GM21526 (cell line): Measurements from ENCODE around the gene GLIS2.
A peak's percentile ranks its signal among the peaks of the same experiment; 100 is the strongest.

Source experiments
- ATAC-seq: cut with Tn5 transposase; IDR thresholded peaks from one replicate; pipeline ENCODE4 v1.9.1; 2021; ENCODE audit warnings: moderate library complexity; ENCODE audit not compliant: unreplicated experiment, low FRiP score

Gene GLIS2

DNA sequence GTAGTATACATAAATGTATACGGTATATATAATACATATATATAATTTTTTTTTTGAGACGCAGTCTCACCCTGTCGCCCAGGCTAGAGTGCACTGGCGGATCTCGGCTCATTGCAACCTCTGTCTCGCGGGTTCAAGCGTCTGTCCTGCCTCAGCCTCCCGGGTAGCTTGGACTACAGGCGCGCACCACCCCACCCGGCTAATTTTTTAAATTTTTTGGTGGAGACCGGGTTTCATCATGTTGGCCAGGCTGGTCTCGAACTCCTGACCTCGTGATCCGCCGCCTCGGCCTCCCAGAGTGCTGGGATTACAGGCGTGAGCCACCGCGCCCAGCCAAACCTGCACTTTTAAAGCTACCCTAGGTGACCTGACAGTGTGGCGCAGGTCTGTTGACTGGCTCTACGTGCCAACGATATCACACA, 34.5 kb downstream of the GLIS2 start:
- no peak for ATAC-seq

DNA sequence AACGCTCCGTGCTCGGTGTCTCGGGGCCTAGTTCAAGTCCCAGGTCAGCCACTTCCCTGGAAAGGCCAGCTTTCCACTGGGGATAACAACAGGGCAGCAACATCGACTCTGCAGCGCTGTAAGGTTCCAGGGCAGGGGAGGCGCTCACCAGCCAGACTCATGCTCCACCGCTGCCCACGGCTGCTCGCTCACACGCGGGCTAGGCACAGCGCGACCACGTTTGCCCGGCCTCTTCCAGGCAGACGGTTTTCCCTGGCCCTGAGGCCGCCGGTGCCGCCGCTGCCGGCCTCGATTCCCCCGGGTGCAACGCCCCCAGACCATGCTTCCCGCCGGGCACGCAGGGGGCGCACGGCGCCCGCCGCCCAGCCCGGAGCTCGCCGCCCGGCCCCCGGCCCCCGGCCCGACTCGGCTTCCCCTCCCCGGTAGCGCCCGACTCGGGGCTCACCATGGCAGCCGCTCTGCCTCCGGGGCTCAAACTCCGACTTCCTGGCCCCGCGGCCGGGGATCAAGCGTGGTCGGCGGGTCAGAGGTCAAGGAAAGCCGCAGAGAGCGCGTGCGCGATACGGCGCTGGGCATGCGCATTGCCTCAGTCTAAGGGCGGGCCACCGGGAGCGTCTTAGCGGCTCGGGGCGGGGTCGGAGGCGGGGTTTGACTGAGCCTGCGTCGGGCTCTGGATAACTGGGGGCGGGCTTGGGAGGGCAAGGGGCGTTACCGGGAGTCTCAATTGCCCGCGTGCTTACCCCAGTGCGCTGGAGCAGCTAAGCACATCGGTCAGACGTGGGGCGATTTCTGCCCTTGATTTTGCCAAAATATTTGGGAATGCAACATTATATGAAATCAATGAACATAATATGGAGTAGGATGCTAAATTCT, 35.2 kb downstream of the GLIS2 start, which contains the start of gene PAM16:
PAM16 (minus strand) TSS at position 535 of the 873 bp plus-strand sequence; CDS start at position 448, 87 bp downstream.
- ATAC-seq: peak; percentile 70

DNA sequence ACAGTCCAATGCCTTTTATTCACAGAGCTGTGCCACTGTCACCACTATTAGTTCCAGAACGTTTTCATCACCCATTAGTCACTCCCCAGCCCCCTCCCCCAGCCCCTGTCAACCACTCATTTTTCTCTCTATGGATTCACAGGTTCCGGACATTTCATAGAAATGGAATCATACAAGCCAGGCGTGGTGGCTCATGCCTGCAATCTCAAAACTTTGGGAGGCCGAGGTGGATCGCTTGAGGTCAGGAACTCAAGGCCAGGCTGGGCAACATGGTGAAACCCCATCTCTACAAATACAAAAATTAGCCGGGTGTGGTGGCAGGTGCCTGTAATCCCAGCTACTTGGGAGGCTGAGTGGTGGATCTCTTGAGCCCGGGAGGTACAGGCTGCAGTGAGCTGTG, 36.0 kb downstream of the GLIS2 start:
- ATAC-seq: no peak

DNA sequence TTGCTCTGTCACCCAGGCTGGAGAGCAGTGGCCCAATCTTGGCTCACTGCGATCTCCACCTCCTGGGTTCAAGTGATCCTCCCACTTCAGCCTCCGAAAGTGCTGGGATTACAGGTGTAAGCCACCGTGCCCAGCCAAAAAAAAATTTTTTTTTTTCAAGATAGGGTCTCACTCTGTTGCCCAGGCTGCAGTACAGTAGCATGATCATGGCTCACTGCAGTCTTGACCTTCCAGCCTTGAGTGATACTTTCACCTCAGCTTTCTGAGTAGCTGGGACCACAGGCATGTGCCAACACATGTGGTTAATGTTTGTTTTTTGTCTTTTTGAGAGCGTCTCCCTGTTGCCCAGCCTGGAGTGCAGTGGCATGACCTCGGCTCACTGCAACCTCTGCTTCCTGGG, 37.0 kb downstream of the GLIS2 start:
- ATAC-seq: no peak

DNA sequence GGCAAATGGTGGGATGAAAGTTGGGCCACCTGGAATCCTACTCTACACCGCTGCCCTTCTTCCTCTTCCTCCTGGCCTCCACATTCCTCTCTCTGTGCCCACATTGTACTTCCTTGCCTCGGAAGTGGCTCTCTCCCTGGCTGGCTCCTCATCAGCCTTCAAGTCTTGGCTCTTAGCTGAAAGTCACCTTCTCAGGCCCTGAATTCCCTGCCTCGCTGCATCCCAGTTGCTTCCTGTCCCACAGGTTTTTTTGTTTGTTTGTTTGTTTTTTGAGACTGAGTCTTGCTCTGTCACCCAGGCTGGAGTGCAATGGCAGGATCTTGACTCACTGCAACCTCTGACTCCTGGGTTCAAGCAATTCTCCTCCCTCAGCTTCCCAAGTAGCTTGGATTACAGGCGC, 37.8 kb downstream of the GLIS2 start:
- no peak for ATAC-seq

DNA sequence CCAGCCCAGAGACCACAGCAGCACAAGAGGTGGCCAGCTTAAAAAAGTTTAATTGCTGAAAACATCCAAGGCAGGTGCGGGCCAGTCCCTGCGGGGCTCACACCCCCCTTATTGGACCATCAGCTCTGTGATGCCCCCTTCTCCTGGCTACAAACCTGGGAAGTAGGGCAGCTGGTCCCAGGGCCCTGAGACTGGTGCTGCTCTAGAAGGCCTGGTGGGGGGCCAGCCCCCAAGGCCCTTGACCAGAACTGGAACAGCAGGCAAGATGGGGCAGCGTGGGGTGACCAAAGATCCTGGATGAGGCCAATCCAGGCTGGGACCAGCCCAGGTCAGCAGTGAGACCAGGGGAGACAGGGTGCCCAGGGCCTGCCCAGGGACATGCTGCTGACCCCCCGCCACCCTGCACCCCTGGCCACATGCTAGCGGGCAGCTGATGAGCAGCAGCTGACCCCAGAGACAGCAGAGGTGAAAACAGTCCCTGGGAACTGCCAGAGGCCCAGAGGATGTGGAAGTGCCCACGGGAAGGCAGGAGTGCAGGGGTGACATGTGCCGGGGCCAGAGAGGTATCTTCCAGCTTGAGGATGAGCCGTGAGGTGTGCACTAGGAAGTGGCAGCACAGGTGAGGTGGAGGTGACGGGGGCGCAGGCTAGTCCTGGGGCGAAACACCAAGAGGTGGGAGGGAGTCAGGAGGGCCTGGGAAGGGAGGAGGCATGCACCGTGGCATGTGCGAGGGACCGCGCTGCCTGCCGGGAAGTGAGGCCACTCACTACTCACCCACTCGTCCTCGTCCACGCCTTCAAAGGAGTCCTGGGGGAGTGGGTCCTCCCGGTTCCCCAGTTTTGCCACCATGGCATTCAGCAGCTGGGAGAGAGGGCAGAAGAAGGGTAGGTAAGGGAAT, 38.9 kb downstream of the GLIS2 start:
- no peak for ATAC-seq

DNA sequence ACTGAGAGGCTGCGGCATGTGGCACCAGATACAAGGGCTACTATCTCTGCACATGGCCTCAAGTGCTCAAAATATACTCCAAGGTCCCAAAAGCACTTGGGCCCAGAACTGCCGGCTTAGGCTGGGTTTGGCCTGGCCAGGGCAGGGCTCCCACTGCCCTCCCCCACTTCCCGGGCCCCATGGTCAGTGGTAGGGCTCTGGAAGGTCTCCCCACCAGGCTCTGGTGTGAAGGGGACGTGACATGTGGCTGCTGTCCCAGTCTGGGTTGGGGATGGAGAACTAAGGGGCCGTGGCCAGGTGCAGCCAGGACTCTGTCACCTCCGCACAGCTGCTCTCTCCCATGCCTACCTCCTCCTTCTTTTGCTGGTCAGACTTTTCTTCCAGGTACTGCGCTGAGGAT, 41.0 kb downstream of the GLIS2 start:
- no peak for ATAC-seq

DNA sequence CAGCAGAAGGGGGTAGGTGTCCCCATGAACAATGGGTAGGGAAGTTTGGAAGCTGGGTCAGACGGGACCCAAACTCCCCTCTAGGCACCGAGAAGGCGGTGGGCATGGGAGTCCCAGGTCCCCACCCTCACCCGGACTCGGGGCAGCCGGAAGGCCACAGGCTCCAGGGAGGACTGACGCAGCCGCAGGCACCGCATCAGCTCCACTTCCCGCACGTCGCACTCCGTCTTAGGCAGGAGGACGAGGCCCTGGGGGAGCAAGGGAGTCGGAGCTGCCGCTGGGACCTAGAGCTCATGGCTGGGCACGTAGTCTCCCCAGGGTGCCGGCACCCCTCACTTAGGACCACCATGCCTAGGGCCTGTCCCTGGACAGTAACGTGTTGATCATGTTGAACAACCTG, 42.4 kb downstream of the GLIS2 start:
- ATAC-seq: no peak

DNA sequence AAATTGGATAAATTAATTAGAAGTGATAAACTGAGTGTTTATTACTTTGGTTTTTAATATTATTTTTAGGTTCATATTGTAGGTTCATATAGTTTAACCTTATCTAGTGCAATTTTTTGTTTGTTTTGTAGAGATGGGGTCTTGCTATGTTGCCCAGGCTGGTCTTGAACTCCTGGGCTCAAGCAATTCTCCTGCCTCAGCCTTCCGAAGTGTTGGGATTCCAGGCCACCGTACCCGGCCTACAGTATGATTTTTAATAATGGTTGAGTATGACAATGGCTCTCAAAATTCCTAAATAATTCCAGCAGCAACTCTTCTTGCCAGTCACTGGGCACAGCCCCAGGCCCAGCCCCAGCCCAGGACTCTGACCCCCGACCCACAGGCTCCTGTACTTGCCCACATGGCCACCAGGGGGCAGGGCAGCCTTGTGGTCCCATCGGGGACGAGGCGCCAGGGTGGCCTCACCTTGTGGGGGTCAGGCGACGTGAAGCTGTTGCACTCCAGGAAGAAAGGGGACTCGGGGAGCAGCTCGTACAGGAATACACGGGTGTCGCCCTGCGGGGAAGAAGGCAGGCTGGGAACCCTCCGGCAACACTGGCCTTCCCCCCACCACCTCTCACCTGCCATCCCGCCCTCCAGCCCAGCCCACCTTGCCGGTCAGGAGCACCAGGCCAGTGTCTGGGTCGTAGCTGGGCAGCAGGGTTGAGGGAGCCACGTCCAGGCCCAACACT, 43.1 kb downstream of the GLIS2 start:
- ATAC-seq: no peak

DNA sequence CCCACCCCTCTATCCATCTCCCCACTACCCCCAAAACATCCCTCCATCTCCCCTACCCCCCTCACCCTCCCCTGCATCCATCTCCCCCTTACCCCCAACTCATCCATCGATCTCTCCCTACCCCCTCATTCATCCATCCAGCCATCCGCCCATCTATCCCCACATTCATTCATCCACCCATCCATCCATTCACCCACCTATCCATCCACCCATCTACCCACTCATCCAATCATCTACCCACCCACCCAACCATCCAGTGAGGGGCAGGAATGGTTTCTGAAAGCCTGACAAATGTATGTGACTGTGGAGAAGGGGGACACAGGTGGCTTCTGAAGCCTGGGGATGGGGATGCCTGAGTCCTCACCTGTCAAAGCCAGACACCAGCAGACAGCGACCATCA, 44.0 kb downstream of the GLIS2 start:
- no peak for ATAC-seq

DNA sequence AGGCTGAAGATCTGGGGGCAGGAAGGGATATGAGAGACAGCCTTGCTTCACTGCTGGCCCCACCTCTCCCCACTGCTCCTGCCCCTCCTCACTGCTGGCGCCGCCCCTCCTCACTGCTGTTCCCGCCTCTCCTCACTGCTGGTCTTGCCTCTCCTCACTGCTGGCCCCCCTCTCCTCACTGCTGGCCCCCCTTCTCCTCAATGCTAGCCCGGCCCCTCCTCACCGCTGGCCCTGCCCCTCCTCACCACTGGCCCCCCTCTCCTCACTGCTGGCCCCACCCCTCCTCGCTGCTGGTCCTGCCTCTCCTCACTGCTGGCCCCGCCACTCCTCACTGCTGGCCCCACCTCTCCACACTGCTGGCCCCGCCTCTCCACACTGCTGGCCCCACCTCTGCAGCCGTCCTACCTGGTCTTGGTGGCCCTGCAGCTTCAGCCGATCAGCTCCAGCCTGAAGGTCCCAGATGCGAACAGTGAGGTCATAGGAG, 44.7 kb downstream of the GLIS2 start:
- no peak for ATAC-seq

DNA sequence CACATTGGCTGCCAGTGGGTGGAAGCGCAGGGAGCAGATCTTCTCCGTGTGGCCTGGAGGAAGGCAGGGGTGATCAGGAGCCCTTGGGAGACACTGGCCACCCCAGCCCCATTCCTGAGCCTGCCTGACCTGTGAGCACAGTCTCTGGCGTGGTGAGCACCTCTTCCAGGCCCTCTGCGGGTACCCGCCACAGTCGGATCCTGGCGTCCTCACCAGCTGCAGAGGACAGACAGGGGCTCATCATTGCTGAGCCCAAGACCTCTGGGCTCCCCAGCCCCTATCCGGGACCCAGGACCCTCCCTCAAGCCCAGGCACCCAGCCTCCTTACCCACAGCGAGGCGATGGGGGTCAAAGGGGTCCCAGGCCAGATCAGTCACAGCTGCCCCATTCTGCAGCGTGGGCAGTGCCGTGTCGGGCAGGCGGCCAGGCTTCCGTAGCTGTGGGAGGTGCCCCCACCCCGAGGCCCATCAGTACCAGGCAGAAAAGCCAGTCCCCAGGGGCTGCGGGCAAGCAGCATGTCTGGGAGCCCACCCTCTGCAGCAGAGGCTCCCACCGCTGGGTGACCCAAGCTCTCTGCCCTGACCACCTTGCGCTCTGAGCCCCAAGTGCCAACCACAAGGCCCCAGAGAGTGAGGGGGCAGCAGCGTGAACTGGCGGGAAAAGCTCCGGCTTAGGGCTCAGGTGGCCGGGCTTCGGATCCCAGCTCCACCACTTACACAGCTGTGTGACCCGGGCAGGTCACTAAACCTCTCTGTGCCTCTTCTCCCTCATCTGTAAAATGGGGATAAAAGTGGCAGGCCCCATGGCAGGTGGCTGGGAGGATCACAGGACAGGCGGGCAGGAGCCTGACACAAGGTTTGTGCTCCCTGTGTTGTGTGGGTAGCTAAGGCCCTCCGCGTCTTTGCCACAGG, 45.4 kb downstream of the GLIS2 start:
- no peak for ATAC-seq

DNA sequence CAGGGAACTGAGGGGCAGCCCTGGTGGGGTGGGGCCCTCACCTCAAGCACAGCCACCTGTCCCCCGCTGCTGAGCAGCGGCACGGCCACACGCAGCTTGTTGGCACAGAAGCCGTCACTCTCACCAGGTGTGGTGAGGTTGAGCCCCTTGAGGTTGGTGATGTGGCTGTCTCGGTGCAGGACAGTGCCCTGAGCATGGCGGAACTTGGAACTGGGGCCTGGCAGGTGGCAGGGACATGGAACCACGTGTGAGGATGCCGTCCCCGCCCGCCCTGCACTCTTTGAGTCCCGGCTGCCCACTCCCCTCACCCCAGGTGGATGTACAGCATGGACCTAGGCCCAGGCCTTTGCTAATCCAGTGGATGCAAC, 46.1 kb downstream of the GLIS2 start:
- no peak for ATAC-seq

DNA sequence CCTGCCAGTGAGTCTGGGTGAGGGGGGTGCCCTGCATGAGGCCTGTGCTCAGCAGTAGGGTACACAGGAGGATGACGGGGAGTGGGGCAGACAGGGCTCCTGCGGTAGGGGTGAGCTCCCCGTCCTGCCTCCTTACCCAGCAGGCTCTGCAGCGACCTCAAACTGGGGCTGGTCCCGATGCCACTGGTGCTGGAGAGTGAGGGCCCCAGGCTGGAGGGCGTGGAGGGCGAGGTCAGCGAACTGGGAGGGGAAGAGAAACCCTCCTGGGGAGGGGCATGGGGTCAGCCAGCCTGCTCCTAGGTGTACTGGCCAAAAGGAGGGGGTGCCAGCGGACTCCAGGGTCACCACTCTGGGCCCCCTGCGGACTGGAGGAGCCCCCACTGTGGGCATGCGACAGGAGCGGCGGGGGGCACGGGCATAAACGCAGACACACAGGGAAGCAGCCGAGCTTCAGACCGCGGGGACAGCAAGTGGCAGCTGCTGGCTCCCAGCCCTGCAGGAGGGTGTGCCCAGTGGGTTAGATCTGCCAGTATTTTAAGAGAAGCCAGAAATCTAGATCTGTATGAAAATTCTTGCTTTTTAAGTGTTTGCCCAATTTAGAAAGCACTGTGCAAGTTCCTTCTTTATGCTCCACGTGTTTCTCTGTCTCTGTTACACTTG, 46.7 kb downstream of the GLIS2 start:
- ATAC-seq: no peak

DNA sequence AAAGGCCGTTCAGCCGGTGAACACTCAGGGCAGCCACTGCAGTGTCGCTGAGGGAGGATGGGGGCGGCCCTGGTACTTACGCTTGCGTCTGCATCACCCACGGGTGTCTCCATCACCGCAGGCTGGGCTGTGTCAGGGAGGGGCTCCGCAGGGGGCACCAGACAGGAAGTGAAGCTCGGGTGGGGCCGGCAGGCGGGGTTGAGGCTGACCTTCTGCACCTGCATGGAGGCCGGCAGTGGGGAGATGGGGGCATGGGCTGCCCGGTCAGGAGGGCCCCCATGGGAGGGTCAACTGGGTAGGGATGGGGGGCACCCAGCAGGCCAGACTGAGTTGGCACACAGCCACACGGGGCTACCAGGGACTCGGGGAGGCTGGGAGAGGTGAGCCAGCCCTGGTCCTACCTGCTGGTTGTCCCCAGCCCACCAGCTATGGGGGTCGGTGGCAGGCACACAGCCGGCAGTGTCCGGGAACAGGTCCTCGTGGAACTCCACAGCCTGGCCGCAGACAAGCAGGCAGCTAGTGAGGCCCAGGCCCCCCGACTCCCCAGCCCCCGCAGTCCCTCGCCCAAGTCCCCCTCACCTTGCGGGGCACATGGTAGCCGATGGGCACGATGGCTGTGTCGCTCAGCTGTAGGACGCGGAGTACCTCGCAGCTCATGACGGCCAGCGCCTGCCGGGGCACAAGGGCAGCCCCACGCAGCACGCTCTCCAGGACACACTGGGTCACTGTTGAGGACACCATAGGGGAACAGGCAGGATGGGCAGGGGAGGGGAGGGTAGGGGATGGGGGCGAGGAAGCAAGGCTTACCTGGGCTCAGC, 48.5 kb downstream of the GLIS2 start:
- no peak for ATAC-seq

DNA sequence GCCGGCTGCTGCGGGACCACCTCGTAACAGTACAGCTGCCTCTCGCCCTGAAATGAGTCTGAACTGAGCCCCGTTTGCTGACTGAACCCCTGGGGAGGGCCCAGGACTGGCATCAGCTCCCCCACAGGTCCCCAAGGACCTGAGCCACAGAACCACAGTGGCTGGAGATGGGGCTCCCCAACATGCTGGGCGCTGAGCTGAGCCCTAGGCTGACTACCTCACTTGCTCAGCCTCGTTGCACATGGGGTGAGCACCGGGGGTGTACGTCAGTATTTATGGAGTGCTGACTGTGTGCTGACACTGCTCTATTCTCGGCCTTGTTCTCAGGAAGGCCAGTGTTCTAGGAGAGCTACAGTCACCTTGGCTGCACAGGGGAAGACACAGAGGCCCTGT, 49.1 kb downstream of the GLIS2 start:
- no peak for ATAC-seq

DNA sequence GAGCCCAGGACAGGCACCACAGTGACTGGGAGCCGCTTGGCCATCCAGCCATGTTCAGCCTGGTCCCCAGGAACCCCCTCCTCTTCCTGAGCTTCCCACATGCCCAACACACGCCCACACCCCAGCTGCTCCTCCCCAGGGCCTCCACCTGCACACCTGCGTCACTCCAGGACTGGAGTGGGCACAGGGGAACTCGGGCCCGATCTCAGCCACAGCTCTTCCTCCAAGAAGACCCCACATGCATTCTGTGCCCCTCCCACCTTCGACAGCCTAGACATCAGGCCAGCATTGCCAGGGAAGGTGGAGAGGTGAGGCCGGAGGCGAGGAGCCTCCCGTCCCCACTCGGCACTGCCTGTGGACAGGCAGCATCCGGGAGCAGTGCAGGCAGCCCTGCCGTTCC, 49.7 kb downstream of the GLIS2 start:
- no peak for ATAC-seq

DNA sequence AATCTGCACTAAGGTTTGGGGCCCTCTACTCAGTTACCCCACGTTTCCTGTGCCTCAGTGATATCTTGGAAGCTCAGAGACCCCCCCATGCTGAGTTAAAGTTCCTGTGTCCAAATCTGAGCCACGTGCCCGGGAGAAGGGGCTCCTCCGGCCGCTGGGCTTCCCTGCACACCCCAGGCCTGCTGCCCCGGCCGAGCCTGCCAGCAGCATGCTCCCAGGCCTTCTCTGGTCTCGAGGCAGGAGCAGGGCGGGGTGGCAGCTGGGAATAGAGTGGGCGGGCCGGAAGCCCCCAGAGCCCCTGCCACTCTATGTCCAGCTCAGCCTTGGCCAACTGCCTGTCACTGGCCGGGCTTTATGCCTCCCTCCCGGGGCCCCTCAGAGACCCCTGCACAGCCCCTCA, 50.1 kb downstream of the GLIS2 start:
- ATAC-seq: no peak
